ENCODE data around the gene CNTNAP2. TPM values are rescaled to one million over a fixed set of nuclear protein-coding genes. Genes with fewer than 3 reads are reported as not detected.

The CNTNAP2 gene
- total RNA-seq, 6 experiments from 2014 or later = 1.8 to 8.1 (median 3.9) TPM

DNA sequence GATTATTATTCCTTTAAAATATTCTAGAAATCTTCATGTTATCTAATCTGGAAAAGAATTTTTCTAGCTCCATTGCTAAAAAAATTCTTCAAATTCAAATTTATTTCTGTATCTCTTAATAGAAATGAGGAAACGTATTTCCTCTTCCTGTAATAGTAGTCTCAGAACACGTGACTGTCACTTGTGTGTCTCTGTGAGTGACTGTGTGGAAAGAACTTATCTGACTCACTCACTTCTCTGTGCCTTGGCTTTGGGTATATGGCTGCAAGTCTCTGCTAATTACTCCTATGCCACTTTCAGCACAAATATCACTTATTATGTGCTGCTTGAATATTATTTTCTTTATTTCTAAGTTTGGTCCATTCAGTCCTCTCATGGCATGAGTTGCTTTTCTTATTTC lies 132.7 kb downstream of the CNTNAP2 start:
- Histone ChIP-seq H3K27ac (no peak overlapping the region), H3K4me1 (no peaks in the 10 kb centered on the region), H3K27me3 (no peaks in the 10 kb centered on the region), H3K9me3 (no peaks in the 10 kb centered on the region), H3K36me3 (no peaks in the 10 kb centered on the region), H3K4me3 (no peak overlapping the region)
- ATAC-seq = no peak
- no peak for DNase-seq
- 13% methylated on average over 2 of the region's 2 CpGs for WGBS (ENCODE audit: insufficient coverage, low coverage, low lambda C conversion rate, missing lambda C conversion rate)
- TF ChIP-seq, protein P1, sequence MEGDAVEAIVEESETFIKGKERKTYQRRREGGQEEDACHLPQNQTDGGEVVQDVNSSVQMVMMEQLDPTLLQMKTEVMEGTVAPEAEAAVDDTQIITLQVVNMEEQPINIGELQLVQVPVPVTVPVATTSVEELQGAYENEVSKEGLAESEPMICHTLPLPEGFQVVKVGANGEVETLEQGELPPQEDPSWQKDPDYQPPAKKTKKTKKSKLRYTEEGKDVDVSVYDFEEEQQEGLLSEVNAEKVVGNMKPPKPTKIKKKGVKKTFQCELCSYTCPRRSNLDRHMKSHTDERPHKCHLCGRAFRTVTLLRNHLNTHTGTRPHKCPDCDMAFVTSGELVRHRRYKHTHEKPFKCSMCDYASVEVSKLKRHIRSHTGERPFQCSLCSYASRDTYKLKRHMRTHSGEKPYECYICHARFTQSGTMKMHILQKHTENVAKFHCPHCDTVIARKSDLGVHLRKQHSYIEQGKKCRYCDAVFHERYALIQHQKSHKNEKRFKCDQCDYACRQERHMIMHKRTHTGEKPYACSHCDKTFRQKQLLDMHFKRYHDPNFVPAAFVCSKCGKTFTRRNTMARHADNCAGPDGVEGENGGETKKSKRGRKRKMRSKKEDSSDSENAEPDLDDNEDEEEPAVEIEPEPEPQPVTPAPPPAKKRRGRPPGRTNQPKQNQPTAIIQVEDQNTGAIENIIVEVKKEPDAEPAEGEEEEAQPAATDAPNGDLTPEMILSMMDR (IDR thresholded peaks at IDR 0.05) = no peak
- no peak for TF ChIP-seq POLR2A (IDR thresholded peaks at IDR 0.05)
- intact Hi-C loops (cut with DNase I) = no loop called here

DNA sequence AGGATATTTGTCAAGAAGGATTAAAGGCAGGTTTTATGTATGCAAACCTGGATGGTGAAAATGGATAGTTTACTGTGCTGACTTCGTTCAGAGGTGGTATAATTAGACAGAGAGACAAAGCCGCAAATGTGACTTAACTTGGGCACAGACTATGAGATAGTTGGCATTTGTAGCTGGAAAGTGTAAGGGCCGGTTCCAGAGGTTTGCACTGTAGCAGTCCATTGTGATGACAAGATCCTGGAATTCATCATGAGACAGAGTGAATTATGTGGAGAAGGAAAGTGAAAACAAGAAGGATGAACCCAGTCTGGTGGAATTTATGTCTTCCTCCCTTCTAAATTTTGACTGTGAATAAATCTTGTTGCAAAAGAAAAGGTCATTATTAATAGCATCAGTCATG lies 139.0 kb downstream of the CNTNAP2 start:
- Histone ChIP-seq H3K4me3 (no peak overlapping the region), H3K4me1 (no peaks in the 10 kb centered on the region), H3K27ac (no peak overlapping the region), H3K27me3 (no peaks in the 10 kb centered on the region), H3K9me3 (no peaks in the 10 kb centered on the region), H3K36me3 (no peaks in the 10 kb centered on the region)
- DNase-seq (no peak), ATAC-seq (no peak)
- 53% methylated on average over 3 of the region's 3 CpGs for WGBS (ENCODE audit: insufficient coverage, low coverage, low lambda C conversion rate, missing lambda C conversion rate)
- no peak for TF ChIP-seq POLR2A (IDR thresholded peaks at IDR 0.05)
- TF ChIP-seq, protein P1 (IDR thresholded peaks at IDR 0.05) = no peak
- intact Hi-C loops (cut with DNase I) = no loop called here

DNA sequence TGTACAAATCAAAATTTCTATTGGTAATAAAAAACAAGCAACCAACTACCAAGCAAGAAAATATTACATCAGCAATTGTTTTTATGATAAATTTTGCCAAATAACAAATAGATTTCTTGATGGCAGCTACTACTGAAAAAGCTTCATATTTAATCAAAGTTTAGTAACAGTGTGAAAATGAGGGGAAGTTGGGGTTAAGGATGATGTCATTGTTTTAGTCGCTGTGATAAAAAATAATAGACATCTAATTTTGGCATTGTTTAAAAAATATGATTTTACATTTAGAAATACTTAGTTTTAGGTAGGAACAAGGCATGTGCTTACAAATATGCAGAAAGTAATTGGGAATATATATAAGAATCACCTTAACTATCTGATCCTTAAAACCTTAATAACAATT lies 145.9 kb downstream of the CNTNAP2 start:
- ATAC-seq (no peak), DNase-seq (no peak)
- Histone ChIP-seq H3K27me3 (no peaks in the 10 kb centered on the region), H3K4me3 (no peak overlapping the region), H3K36me3 (no peaks in the 10 kb centered on the region), H3K27ac (no peak overlapping the region), H3K9me3 (no peaks in the 10 kb centered on the region), H3K4me1 (no peaks in the 10 kb centered on the region)
- TF ChIP-seq POLR2A (IDR thresholded peaks at IDR 0.05) = no peak
- TF ChIP-seq, protein P1 (IDR thresholded peaks at IDR 0.05) = no peak
- 56% methylated on average over 1 of the region's 1 CpG for WGBS (ENCODE audit: insufficient coverage, low coverage, low lambda C conversion rate, missing lambda C conversion rate)
- intact Hi-C loops (cut with DNase I) = no loop called here

DNA sequence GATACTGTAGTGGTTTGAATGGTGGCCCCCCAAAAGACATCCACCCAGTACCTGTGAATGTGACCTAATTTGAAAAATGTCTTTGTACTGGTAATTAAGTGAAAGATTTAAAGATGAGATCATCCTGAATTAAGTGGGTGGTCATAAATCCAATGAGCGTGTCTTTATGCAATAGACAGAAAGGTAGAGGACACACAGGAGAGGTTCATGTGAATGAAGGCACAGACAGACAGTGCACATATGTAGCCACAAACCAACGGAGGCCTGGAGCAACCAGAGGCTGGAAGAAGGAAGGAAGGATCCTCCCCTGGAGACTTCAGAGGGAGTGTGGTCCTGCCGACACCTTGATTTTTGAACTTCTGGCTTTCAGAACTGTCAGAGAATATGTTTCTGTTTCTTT lies 160.3 kb downstream of the CNTNAP2 start:
- no peak for DNase-seq
- intact Hi-C loops (cut with DNase I) = no loop called here
- TF ChIP-seq POLR2A (IDR thresholded peaks at IDR 0.05) = no peak
- TF ChIP-seq, protein P1 (IDR thresholded peaks at IDR 0.05) = no peak
- no peak overlapping the region for H3K27ac ChIP-seq
- WGBS (ENCODE audit: insufficient coverage, low coverage, low lambda C conversion rate, missing lambda C conversion rate) = 74% methylated on average over 3 of the region's 3 CpGs
- no peaks in the 10 kb centered on the region for H3K27me3 ChIP-seq
- no peaks in the 10 kb centered on the region for H3K9me3 ChIP-seq
- H3K4me3 ChIP-seq = no peak overlapping the region
- ATAC-seq = no peak
- H3K4me1 ChIP-seq = no peaks in the 10 kb centered on the region
- no peaks in the 10 kb centered on the region for H3K36me3 ChIP-seq

DNA sequence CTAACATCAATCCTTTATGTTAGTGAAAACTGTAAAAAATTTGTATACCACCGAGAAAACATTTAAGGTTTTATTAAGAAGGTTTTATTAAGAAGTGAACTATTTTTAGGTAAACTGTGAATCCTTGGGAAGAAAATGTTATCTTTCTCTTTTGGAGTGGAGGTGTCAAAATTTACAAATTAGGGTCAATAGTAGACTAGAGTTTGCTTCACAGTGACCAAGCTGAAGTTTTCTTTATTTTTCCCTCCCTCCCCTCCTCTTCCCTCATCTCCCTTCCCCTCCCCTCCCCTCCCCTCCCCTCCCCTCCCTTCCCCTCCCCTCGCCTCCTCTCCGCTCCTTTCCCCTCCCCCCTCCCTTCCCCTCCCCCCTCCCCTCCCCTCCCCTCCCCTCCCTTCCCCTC lies 168.8 kb downstream of the CNTNAP2 start:
- no peaks in the 10 kb centered on the region for H3K9me3 ChIP-seq
- TF ChIP-seq POLR2A (IDR thresholded peaks at IDR 0.05) = no peak
- TF ChIP-seq, protein P1 (IDR thresholded peaks at IDR 0.05) = no peak
- intact Hi-C loops (cut with DNase I) = no loop called here
- H3K4me3 ChIP-seq = no peak overlapping the region
- H3K27me3 ChIP-seq = no peaks in the 10 kb centered on the region
- 69% methylated on average over 2 of the region's 3 CpGs for WGBS (ENCODE audit: insufficient coverage, low coverage, low lambda C conversion rate, missing lambda C conversion rate)
- no peaks in the 10 kb centered on the region for H3K4me1 ChIP-seq
- H3K36me3 ChIP-seq = no peaks in the 10 kb centered on the region
- DNase-seq = no peak
- no peak overlapping the region for H3K27ac ChIP-seq
- ATAC-seq = no peak
